ENCODE data around the gene WIZ. TPM values are rescaled to one million over a fixed set of nuclear protein-coding genes. Genes with fewer than 3 reads are reported as not detected.

WIZ gene
- polyA plus RNA-seq, 3 donors from 2014 or later, result 0.78 to 1.5 TPM; not detected in 1

DNA sequence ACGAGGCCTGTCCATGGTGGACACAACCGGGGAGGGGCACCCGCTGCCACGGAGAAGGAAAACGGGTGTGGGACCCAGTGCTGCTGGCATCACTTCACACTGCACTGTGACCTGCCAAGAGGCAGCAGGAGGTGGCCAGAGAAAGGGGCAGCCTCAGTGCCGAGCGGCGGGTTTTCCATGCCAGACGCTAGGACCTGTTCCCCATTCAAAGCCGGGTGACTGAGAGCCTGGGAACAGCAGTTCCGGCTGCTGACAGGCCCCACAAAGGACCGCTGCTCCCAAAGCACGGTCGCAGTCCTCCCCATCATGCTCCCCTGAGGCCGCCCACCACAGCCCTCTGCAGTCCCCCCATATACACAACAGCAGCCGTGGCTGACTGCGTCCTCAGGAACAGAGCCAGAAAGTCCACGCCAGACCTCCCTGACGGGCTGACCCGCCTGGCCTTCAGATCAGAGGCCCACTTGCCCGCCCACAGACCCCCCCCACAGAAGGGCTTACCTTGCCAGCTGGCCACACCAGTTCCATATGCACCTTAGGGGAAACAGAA lies 75.6 kb downstream of the WIZ start:
- no peak for DNase-seq
- Mint-ChIP-seq H3K27ac (no peak overlapping the region), H3K9me3 (no peaks in the 10 kb centered on the region), H3K4me1 (peaks cover 28 to 30% of the 10 kb centered on the region in 2 donors), H3K36me3 (peaks cover 0 to 21% (median 4%) of the 10 kb centered on the region in 3 donors), H3K4me3 (no peak overlapping the region), H3K27me3 (ENCODE audit: low read depth in 3 of 3) (peaks cover 3 to 12% (median 9%) of the 10 kb centered on the region in 3 donors)

DNA sequence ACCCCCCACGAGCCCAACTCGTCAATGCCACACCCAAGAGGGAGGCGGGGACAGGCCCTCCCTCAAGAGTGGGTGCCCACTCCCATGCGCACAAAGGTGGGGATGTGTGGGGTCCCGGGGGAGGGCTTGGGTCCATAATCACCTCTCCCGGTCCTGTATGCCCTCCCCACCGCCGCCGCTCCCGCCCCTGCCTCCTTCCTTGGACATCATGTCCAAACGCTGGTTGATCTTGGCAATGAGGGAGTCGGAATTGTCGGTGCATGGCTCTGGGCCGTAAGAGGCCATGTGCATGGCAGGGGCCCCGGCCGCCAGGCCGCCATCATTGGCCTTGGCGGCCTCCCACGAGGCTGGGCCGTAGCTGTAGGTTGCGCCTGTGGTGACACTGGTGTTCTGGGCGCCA lies 76.1 kb downstream of the WIZ start:
- Mint-ChIP-seq H3K27ac (peak overlapping the region in 1 of 6 donors; percentile 37), H3K4me3 (no peak overlapping the region)

DNA sequence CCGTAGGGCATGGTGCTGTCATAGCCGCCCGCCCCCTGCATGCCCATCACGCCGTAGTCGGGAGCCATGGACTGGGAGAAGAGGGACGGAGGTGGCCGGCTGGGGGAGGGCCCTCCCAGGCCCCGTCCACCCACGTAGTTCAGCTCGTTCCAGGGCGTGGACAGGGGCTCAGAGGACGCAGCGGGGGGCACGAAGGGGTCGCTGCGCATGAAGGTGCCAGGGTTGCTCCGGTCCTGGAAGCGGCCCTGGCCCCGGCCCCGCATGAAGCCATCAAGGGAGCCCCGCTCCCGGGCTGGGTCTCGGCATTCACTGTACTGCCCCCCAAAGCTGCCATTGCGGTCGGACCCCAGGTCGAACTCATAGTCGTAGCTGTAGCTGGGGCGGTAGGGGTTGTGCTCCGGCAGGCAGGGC lies 76.9 kb downstream of the WIZ start:
- Mint-ChIP-seq H3K27ac (peak overlapping the region in 1 of 6 donors; percentile 37), H3K4me1 (peaks cover 21 to 24% of the 10 kb centered on the region in 2 donors), H3K27me3 (ENCODE audit: low read depth in 3 of 3) (peaks cover 1 to 17% (median 4%) of the 10 kb centered on the region in 3 donors), H3K9me3 (no peaks in the 10 kb centered on the region), H3K36me3 (peaks cover 0 to 21% (median 4%) of the 10 kb centered on the region in 3 donors), H3K4me3 (no peak overlapping the region)
- no peak for DNase-seq

More for the DNA sequence above, 76.1 kb downstream of the WIZ start:
- peaks cover 0 to 21% (median 4%) of the 10 kb centered on the region in 3 donors for H3K36me3 Mint-ChIP-seq
- peaks cover 1 to 15% (median 8%) of the 10 kb centered on the region in 3 donors for H3K27me3 Mint-ChIP-seq (ENCODE audit: low read depth in 3 of 3)
- no peak for DNase-seq
- peaks cover 28 to 30% of the 10 kb centered on the region in 2 donors for H3K4me1 Mint-ChIP-seq
- H3K9me3 Mint-ChIP-seq, result no peaks in the 10 kb centered on the region

DNA sequence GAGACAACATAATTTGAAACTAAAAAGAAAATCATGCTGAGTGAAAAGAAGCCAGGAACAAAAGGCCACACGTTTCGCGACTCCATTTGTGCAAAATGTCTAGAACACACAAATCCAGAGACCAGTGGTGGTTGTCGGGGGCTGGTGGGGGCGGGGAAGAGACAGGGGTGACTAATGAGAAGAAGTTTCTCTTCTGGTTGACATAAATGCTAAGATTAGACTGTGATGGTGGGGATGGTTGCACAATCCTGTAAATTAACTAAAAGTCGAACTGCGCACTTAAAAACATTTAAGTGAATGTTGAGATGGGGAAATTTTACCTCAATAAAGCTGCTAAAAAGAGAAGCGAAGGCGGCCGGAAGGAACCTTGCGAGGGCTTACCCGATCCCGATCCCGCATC lies 77.3 kb downstream of the WIZ start:
- Mint-ChIP-seq H3K36me3 (peaks cover 0 to 21% (median 4%) of the 10 kb centered on the region in 3 donors), H3K4me1 (peaks cover 17 to 19% of the 10 kb centered on the region in 2 donors), H3K9me3 (no peaks in the 10 kb centered on the region), H3K27ac (peak overlapping the region in 3 of 6 donors; percentile 46 to 65 (median 53)), H3K4me3 (no peak overlapping the region), H3K27me3 (ENCODE audit: low read depth in 3 of 3) (peaks cover 1 to 17% (median 4%) of the 10 kb centered on the region in 3 donors)
- no peak for DNase-seq

DNA sequence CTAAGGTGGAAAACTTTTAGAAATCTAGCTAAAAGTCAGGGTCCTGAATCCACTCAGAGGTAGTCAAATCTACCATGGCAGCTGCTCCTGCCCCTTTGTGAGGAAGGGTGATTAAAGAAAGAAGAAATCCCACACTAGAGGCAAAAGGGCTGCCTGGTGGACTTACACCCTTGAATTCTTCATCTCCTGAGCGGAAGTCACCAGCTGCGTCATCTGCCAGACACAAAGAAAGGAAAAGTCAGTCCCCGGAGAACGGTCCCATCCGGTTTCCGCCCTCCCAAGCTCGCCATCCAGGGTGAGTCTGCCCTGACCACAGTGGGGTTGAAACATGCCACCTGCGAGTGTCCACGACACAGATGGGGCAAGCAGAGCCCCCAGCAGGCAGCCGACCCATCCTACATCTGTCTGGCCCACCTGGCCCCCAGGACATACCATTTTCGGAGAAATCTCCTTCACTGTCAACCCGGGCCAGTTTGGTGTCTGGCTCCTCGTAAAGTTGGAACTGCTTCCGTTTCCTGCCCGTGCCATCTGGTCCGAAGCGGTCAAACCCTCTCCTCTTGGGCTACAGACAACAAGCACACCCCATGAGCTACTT lies 77.9 kb downstream of the WIZ start:
- no peak overlapping the region for H3K4me3 Mint-ChIP-seq
- H3K9me3 Mint-ChIP-seq, result no peaks in the 10 kb centered on the region
- H3K27me3 Mint-ChIP-seq (ENCODE audit: low read depth in 3 of 3), result peaks cover 1 to 17% (median 7%) of the 10 kb centered on the region in 3 donors
- H3K27ac Mint-ChIP-seq, result peak overlapping the region in 1 of 6 donors; percentile 46
- no peak for DNase-seq
- peaks cover 12 to 15% of the 10 kb centered on the region in 2 donors for H3K4me1 Mint-ChIP-seq
- H3K36me3 Mint-ChIP-seq, result peaks cover 0 to 21% (median 4%) of the 10 kb centered on the region in 3 donors

DNA sequence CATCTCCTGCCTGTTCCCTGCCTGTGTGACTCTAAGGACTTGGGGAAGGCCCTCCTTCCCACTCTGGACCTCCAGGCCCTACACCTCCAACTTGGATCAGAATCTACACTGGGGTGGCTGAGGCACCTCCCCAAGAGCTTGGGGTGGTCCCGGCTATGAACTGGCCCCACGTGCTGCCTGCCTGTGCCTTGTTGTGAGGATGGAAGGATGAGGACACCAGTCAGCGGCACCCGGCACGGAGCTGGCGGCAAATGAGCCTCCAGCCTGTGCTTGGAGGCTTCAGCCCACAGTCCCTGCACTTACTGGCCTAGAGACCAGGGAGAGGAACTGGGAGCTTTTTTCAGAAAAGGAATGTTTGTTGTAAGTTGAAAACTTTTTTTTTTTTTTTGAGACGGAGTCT lies 78.6 kb downstream of the WIZ start:
- Mint-ChIP-seq H3K9me3 (no peaks in the 10 kb centered on the region), H3K27ac (no peak overlapping the region), H3K27me3 (ENCODE audit: low read depth in 3 of 3) (peaks cover 1 to 17% (median 7%) of the 10 kb centered on the region in 3 donors), H3K4me3 (no peak overlapping the region), H3K36me3 (peaks cover 0 to 21% (median 4%) of the 10 kb centered on the region in 3 donors), H3K4me1 (peaks cover 6 to 11% of the 10 kb centered on the region in 2 donors)
- DNase-seq, result no peak

Other genes starting within 250 kb of the WIZ start
- gene NOTCH3, start 249.0 kb downstream of the WIZ start, polyA plus RNA-seq, result not detected
- gene EPHX3, start 217.5 kb downstream of the WIZ start, polyA plus RNA-seq, result not detected
- 10 to 100 TPM in 1 of 3 donors, 1 to 10 TPM in 2; 4.3 to 16.7 (median 7.0) TPM for gene BRD4, start 117.4 kb downstream of the WIZ start, polyA plus RNA-seq
- 10 to 100 TPM in 2 of 3 donors, 1 to 10 TPM in 1; 7.8 to 21.9 (median 11.1) TPM for gene AKAP8, start 70.2 kb downstream of the WIZ start, polyA plus RNA-seq
- 10 to 100 TPM; 28.4 to 58.5 (median 29.6) TPM for gene AKAP8L, start 31.0 kb downstream of the WIZ start, polyA plus RNA-seq
- gene RASAL3, start 14.6 kb upstream of the WIZ start, polyA plus RNA-seq, result 100 to 1,000 TPM in 1 of 3 donors, 10 to 100 TPM in 2; 71.5 to 114 (median 89.1) TPM
- under 1 TPM in 2 of 3 donors, not detected in 1; 0.10 to 0.17 TPM for gene PGLYRP2, start 29.5 kb upstream of the WIZ start, polyA plus RNA-seq
- gene CYP4F22, start 58.6 kb upstream of the WIZ start, polyA plus RNA-seq, result 1 to 10 TPM in 2 of 3 donors, not detected in 1; 1.3 to 2.7 TPM
- not detected for gene CYP4F8, start 165.3 kb upstream of the WIZ start, polyA plus RNA-seq
- not detected for gene CYP4F3, start 190.9 kb upstream of the WIZ start, polyA plus RNA-seq
- not detected for gene CYP4F12, start 223.1 kb upstream of the WIZ start, polyA plus RNA-seq

All from immature natural killer cell (primary cell).